Measurements from ENCODE around the gene PRKCB.

The PRKCB gene

GRCh38 chr16:23823475-23824384, 12.1 kb upstream of the PRKCB start:
- peaks cover 4% of the 10 kb centered on the region for H3K9me3 Mint-ChIP-seq
- no peak overlapping the region for H3K4me3 Mint-ChIP-seq
- no peak for TF ChIP-seq CTCF (IDR thresholded peaks at IDR 0.05)
- DNase-seq = no peak
- peaks cover 21% of the 10 kb centered on the region for H3K4me1 Mint-ChIP-seq
- peaks cover 53% of the 10 kb centered on the region for H3K27me3 Mint-ChIP-seq (ENCODE audit: low read depth, poor library complexity)
- H3K36me3 Mint-ChIP-seq (ENCODE audit: low read depth) = no peaks in the 10 kb centered on the region
- peak overlapping the region; percentile 67 for H3K27ac Mint-ChIP-seq

- Mint-ChIP-seq H3K27me3 (ENCODE audit: low read depth, poor library complexity) (peaks cover 52% of the 10 kb centered on the region), H3K27ac (no peak overlapping the region), H3K9me3 (peaks cover 15% of the 10 kb centered on the region), H3K4me3 (no peak overlapping the region), H3K4me1 (peaks cover 21% of the 10 kb centered on the region), H3K36me3 (ENCODE audit: low read depth) (no peaks in the 10 kb centered on the region)
- DNase-seq = no peak
- no peak for TF ChIP-seq CTCF (IDR thresholded peaks at IDR 0.05)
Observed at GRCh38 chr16:23824909-23825308, 10.9 kb upstream of the PRKCB start.

- peaks cover 63% of the 10 kb centered on the region for H3K27me3 Mint-ChIP-seq (ENCODE audit: low read depth, poor library complexity)
- TF ChIP-seq CTCF (IDR thresholded peaks at IDR 0.05) = no peak
- H3K27ac Mint-ChIP-seq = no peak overlapping the region
- H3K9me3 Mint-ChIP-seq = peaks cover 32% of the 10 kb centered on the region
- no peak overlapping the region for H3K4me3 Mint-ChIP-seq
- no peaks in the 10 kb centered on the region for H3K36me3 Mint-ChIP-seq (ENCODE audit: low read depth)
- no peak for DNase-seq
- peaks cover 15% of the 10 kb centered on the region for H3K4me1 Mint-ChIP-seq
Observed at GRCh38 chr16:23826528-23827045, 9.2 kb upstream of the PRKCB start.

- Mint-ChIP-seq H3K4me3 (no peak overlapping the region), H3K9me3 (peaks cover 32% of the 10 kb centered on the region), H3K36me3 (ENCODE audit: low read depth) (no peaks in the 10 kb centered on the region), H3K27me3 (ENCODE audit: low read depth, poor library complexity) (peaks cover 68% of the 10 kb centered on the region), H3K27ac (no peak overlapping the region), H3K4me1 (peaks cover 11% of the 10 kb centered on the region)
- no peak for TF ChIP-seq CTCF (IDR thresholded peaks at IDR 0.05)
- no peak for DNase-seq
Observed at GRCh38 chr16:23827057-23827456, 8.7 kb upstream of the PRKCB start.

- Mint-ChIP-seq H3K4me3 (no peak overlapping the region), H3K27ac (no peak overlapping the region), H3K27me3 (ENCODE audit: low read depth, poor library complexity) (peaks cover 83% of the 10 kb centered on the region), H3K9me3 (peaks cover 32% of the 10 kb centered on the region), H3K36me3 (ENCODE audit: low read depth) (no peaks in the 10 kb centered on the region), H3K4me1 (no peaks in the 10 kb centered on the region)
- no peak for DNase-seq
- TF ChIP-seq CTCF (IDR thresholded peaks at IDR 0.05) = no peak
Observed at GRCh38 chr16:23829454-23829853, 6.3 kb upstream of the PRKCB start.
